ENCODE measurements around the gene LRGUK.

The LRGUK gene

DNA sequence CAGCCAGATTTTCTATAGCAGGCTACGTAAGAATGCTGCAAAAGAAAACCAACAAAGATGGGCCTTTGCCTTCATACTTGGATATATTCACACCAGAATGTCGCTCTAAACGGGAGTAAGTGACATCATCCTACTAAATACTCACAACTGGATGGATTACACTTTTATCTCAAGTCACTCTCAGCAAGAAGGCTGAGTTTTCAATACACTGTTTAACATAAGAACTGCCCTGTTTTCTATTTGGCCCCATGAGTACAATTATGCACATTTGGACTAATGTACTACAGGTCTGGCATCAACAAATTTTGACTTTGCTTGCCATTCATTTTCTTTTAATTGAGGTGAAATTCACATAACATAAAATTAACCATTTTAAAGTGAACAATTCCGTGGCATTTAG lies 181.4 kb downstream of the LRGUK start:
- no peak for DNase-seq (ENCODE audit: low read depth)

DNA sequence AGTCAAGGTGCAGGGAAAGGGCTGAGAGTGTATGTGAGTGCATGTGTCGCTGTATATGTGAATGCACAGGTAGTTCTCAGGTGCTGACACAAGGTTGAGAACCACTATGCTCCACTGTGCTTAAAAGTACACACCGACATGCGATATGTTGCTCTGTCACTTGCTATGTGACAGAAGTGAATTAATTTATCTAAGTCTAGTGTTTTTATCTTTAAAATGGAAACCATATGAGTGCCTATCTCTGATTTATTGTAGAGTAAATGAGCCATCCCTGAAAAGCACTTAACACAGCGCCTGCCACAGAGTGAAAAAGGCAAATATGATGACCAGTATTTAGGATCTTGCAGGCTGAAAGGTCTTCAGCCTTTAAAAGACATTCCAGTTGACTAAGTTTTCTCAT lies 184.7 kb downstream of the LRGUK start:
- DNase-seq (ENCODE audit: low read depth), result no peak

DNA sequence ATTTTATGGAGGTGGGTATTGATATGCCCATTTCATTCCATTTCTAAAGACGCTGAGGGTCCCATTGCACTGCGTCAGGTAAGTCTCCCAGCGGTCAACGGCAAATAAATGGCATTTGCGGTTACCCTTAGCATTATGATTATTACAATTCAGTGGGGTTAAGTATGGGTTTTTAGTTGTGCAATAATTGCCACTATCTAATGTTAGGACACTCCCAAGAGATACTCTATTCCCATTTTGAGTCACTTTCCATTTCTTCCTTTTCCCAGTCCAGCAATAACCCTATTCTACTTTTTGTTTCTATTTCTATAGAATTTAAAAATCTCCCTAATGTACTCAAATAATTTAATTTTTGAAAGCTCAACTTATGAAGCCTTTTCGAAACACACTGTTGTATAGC lies 185.6 kb downstream of the LRGUK start:
- no peak for DNase-seq (ENCODE audit: low read depth)

DNA sequence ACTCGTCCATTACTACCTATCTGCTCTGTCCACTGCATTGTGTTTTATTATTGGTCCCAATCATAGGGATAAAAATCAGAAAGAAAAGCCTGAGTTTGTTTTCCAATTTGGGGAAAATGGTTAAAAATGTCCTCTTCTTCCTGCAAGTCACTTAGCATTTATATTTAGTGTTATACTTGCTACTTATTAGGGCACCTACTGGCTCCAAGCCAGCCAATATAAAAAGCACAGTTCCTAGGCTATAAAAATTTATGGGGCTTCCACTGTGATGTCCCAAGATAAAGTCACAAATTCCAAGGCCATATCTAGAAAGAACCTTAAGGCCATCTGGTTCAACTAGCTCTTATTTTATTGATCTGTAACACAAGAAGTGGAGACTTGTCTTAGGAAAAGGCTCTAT lies 186.4 kb downstream of the LRGUK start:
- no peak for DNase-seq (ENCODE audit: low read depth)

Data from stimulated activated CD8-positive, alpha-beta memory T cell treated with anti-CD3 and anti-CD28 coated beads, Interleukin-15, amount 100 ng/mL, for 1 hour (primary cell).